ENCODE measurements around the gene ADISSP.

ADISSP gene

GRCh38 chr20:3767427-3768341 is at the start of gene ADISSP:
Gene ADISSP (minus strand): TSS chr20:3767753. CDS start chr20:3760100, 7,653 bp downstream.
- peak; percentile 96 for DNase-seq (ENCODE audit: low read depth)

GRCh38 chr20:3815703-3816315 is 48.3 kb upstream of the ADISSP start:
- no peak for DNase-seq (ENCODE audit: low read depth)

- DNase-seq (ENCODE audit: low read depth), result no peak
Measured at GRCh38 chr20:3814928-3815495, 47.5 kb upstream of the ADISSP start.

- no peak for DNase-seq (ENCODE audit: low read depth)
Measured at GRCh38 chr20:3813848-3814581, 46.5 kb upstream of the ADISSP start.

DNA sequence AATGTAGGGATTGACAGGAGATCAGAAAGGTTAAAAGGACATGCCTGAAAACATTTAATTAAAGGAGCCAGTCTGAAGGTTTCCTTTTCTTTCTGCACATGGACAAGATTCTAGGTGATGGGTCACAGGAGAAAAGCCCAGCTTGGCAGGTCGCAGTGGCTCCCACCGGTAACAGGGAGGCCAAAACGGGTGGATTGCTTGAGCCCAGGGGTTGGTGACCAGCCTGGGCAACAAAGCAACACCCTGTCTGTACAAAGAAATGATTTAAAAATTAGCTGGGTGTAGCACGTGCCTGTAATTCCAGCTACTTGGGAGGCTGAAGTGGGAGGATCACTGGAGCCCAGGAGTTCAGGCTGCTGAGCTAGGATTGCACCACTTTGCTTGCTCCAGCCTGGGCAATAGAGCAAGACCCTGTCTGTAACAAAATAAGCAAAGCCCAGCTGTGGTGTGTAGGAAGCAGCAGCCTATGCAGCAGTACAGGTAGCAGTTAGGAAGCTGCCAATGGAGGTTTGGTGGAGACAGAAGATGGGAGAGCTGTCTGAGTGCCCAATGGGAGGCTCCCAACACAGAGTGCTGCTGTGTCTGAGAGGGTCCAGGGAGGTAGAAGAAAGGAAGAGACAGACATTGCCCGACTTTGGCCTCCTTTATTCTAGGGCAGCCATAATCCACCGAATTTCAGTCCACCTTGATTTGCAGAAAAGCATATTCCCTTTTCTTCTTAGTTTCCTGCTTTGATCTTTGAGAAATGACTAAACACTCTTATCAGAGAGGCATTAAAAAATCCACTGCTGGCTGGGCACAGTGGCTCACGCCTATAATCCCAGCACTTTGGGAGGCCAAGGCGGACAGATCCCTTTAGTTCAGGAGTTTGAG is 45.7 kb upstream of the ADISSP start:
- no peak for DNase-seq (ENCODE audit: low read depth)

- no peak for DNase-seq (ENCODE audit: low read depth)
Measured at GRCh38 chr20:3812259-3812681, 44.7 kb upstream of the ADISSP start.

- peak; percentile 99 for DNase-seq (ENCODE audit: low read depth)
Measured at GRCh38 chr20:3811467-3812258, 44.1 kb upstream of the ADISSP start.

DNA sequence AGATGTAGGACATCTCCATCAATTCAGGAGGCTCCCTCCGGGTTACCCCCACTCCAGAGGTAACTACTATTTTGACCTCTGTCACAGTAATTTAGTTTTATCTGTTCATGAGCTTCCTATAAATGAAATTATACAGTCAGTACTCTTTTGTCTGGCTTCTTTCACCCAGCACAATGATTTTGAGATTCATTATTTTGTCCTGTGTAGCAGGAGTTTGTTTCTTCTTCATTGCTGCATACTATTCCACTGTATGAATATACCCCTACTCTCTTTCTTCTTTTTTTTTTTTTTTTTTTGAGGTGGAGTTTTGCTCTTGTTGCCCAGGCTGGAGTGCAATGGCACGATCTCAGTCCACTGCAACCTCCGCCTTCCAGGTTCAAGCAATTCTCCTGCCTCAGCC is 41.0 kb upstream of the ADISSP start:
- no peak for DNase-seq (ENCODE audit: low read depth)

DNA sequence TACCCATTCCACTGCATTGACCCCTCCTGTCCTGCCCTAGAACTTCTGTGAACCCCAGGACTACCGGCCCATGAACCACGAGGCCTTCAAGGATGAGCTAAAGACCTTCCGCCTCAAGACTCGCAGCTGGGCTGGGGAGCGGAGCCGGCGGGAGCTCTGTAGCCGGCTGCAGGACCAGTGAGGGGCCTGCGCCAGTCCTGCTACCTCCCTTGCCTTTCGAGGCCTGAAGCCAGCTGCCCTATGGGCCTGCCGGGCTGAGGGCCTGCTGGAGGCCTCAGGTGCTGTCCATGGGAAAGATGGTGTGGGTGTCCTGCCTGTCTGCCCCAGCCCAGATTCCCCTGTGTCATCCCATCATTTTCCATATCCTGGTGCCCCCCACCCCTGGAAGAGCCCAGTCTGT is 37.2 kb upstream of the ADISSP start:
- no peak for DNase-seq (ENCODE audit: low read depth)

- no peak for DNase-seq (ENCODE audit: low read depth)
Measured at GRCh38 chr20:3804254-3804751, 36.8 kb upstream of the ADISSP start.

- no peak for DNase-seq (ENCODE audit: low read depth)
Measured at GRCh38 chr20:3803854-3804253, 36.3 kb upstream of the ADISSP start.

DNA sequence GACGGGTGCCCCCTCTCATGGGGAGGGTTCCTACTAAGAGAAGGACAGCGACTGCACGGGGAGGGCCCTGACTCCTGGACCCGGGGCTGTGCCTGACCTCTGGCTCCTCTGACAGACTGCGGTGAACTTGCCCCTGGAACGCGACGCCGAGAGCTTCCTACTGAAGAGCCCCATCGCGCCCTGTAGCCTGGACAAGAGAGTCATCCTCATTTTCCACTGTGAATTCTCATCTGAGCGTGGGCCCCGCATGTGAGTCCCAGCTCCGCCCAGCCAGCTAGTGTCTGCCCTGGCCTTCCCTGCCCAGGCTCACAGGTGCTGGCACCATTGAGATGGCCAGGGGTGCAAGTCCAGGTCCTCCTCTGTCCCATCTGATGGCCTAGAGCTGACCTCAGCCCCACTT is 35.7 kb upstream of the ADISSP start:
- DNase-seq (ENCODE audit: low read depth), result no peak

DNA sequence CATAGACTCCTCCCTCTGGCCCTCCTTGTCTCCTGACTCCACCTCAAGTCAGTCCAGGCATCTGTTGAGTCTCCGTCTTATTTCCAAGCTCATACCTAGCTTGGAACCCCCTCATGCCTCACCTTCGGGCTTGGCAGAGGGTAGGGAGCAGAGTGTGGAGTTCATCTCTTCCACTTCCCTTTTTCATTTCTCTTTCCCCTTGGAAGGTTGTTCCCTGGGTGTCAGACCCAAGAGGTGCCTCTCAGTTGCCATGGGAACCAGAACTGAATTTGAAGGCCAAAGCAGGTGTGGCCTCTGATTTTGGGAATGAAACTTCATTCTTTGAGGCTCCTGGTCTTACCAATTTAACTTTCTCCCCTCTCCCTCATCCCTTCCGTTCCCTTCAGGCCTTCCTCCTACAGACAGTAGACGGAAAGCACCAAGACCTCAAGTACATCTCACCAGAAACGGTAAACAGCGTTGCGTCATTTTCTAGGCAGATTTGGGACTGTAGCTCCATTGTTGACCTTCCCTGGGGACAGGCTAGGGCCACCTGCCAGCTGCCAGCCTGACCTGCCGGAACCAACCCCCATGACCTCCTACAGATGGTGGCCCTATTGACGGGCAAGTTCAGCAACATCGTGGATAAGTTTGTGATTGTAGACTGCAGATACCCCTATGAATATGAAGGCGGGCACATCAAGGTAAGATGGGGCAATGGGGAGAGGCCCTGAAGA is 35.1 kb upstream of the ADISSP start:
- no peak for DNase-seq (ENCODE audit: low read depth)

- no peak for DNase-seq (ENCODE audit: low read depth)
Measured at GRCh38 chr20:3801846-3802245, 34.3 kb upstream of the ADISSP start.

DNA sequence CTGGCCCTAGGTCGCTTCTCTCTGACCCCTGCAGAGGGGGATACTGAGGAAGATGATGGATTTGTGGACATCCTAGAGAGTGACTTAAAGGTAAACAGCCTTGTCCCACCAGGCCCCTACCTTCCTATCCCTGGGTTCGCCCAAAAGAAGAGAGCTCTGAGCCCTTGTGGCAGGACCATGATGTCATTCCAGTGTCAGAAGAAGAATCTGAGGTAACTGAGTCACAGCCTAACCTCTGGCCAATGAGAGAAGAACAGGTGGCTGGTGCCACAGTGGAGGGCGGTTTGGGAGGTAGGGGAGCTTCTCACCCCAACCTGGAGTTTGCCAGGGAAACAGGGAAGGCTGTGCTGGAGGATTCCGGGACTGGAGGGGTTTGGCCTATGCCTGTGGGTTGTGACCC is 33.7 kb upstream of the ADISSP start:
- no peak for DNase-seq (ENCODE audit: low read depth)

- DNase-seq (ENCODE audit: low read depth), result no peak
Measured at GRCh38 chr20:3800878-3801260, 33.3 kb upstream of the ADISSP start.

- no peak for DNase-seq (ENCODE audit: low read depth)
Measured at GRCh38 chr20:3800256-3800877, 32.8 kb upstream of the ADISSP start.

- DNase-seq (ENCODE audit: low read depth), result no peak
Measured at GRCh38 chr20:3798908-3799248, 31.3 kb upstream of the ADISSP start.

- DNase-seq (ENCODE audit: low read depth), result no peak
Measured at GRCh38 chr20:3798373-3798768, 30.8 kb upstream of the ADISSP start.

All from GM04504 (cell line).